Ishikawa (cell line): ENCODE data around the gene KLF1.
A peak's percentile ranks its signal among the peaks of the same experiment; 100 is the strongest.

ENCODE experiments used
- CEBPB ChIP-seq: IDR thresholded peaks from 2 replicates; pipeline ENCODE4 v1.6.1; 2012
- CREB1 ChIP-seq: IDR thresholded peaks from 2 replicates; pipeline ENCODE4 v1.6.1; 2012; ENCODE audit warnings: low read depth
- EGR1 ChIP-seq: IDR thresholded peaks from 2 replicates; pipeline ENCODE4 v1.6.1; 2012
- EP300 ChIP-seq: IDR thresholded peaks from 2 replicates; pipeline ENCODE4 v1.6.1; 2012; ENCODE audit warnings: borderline replicate concordance
- FOXM1 ChIP-seq: IDR thresholded peaks from 2 replicates; pipeline ENCODE4 v1.6.1; 2012; ENCODE audit warnings: low read depth, borderline replicate concordance
- MAX ChIP-seq: IDR thresholded peaks from 2 replicates; pipeline ENCODE4 v1.6.1; 2012
- NFIC ChIP-seq: IDR thresholded peaks from 2 replicates; pipeline ENCODE4 v1.6.1; 2012
- RAD21 ChIP-seq: IDR thresholded peaks from 2 replicates; pipeline ENCODE4 v1.6.1; 2012; ENCODE audit warnings: low read depth
- TAF1 ChIP-seq: IDR thresholded peaks from 2 replicates; pipeline ENCODE4 v1.6.1; 2012; ENCODE audit warnings: low read depth, mild to moderate bottlenecking
- TCF12 ChIP-seq: IDR thresholded peaks from 2 replicates; pipeline ENCODE4 v1.6.1; 2012; ENCODE audit warnings: low read depth
- TEAD4 ChIP-seq: IDR thresholded peaks from 2 replicates; pipeline ENCODE4 v1.6.1; 2012
- USF1 ChIP-seq: IDR thresholded peaks from 2 replicates; pipeline ENCODE4 v1.6.1; 2012
- YY1 ChIP-seq: IDR thresholded peaks from 2 replicates; pipeline ENCODE4 v1.6.1; 2012; ENCODE audit warnings: low read depth
- ZBTB7A ChIP-seq: IDR thresholded peaks from 2 replicates; pipeline ENCODE4 v1.6.1; 2012; ENCODE audit warnings: low read depth
- TF ChIP-seq, protein P1 (sequence below): IDR thresholded peaks from 2 replicates; pipeline ENCODE4 v1.6.1; 2012; ENCODE audit warnings: low read depth, mild to moderate bottlenecking

KLF1 gene

DNA sequence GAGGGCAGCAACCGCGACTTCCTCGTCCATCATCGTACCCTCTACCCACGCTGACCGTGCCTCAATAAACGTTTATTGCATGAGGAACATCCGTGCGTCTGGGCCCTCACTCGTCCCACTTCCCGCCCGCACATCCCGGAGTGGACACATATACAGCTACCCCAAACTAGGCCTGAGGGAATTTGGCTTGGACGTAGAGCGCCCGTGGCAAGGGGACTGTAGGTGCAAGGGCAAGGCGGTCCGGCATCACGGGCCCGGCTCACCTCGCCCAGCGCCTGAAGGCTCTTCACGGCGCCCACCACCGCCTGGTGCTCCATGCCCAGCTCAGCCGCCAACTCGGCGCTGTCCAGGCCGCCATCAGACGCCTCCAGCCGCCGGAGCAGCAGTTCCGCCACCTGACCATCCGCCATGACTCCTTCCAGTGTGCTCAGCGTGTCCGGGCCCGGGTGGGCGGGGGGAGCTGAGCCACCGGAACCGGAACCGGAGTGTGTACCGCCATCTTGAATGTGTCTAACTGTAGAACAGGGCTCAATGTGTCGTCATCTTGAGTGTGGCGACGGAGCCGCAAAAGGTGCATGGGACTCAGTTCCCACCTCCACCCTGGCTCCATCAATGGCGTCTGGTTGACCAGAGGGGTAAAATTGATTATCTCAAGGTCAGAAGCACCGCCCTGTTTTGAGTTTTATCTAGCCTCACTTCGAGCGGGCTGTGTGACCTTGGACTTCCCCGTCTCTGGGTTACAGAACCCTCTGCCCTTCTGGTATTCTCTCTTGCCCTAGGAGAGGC, 46.5 kb upstream of the KLF1 start, which contains the start of gene FARSA:
FARSA (minus strand) TSS at position 425 of the 786 bp plus-strand sequence; CDS start at position 410, 15 bp downstream.
- TF ChIP-seq YY1: peak; percentile 100
- TF ChIP-seq TCF12: 0 out of 2 replicates have a peak, but pooled peaks have one; percentile 26
- TF ChIP-seq, protein P1, sequence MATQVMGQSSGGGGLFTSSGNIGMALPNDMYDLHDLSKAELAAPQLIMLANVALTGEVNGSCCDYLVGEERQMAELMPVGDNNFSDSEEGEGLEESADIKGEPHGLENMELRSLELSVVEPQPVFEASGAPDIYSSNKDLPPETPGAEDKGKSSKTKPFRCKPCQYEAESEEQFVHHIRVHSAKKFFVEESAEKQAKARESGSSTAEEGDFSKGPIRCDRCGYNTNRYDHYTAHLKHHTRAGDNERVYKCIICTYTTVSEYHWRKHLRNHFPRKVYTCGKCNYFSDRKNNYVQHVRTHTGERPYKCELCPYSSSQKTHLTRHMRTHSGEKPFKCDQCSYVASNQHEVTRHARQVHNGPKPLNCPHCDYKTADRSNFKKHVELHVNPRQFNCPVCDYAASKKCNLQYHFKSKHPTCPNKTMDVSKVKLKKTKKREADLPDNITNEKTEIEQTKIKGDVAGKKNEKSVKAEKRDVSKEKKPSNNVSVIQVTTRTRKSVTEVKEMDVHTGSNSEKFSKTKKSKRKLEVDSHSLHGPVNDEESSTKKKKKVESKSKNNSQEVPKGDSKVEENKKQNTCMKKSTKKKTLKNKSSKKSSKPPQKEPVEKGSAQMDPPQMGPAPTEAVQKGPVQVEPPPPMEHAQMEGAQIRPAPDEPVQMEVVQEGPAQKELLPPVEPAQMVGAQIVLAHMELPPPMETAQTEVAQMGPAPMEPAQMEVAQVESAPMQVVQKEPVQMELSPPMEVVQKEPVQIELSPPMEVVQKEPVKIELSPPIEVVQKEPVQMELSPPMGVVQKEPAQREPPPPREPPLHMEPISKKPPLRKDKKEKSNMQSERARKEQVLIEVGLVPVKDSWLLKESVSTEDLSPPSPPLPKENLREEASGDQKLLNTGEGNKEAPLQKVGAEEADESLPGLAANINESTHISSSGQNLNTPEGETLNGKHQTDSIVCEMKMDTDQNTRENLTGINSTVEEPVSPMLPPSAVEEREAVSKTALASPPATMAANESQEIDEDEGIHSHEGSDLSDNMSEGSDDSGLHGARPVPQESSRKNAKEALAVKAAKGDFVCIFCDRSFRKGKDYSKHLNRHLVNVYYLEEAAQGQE: peak; percentile 20; the same call in 1 of the 2 replicates
- TF ChIP-seq RAD21: no peak
- TF ChIP-seq TAF1: peak; percentile 98
- peak; percentile 81 for TF ChIP-seq USF1
- no peak for TF ChIP-seq TEAD4
- TF ChIP-seq CEBPB: no peak
- no peak for TF ChIP-seq CREB1
- peak; percentile 98 for TF ChIP-seq EGR1
- peak; percentile 90 for TF ChIP-seq MAX

DNA sequence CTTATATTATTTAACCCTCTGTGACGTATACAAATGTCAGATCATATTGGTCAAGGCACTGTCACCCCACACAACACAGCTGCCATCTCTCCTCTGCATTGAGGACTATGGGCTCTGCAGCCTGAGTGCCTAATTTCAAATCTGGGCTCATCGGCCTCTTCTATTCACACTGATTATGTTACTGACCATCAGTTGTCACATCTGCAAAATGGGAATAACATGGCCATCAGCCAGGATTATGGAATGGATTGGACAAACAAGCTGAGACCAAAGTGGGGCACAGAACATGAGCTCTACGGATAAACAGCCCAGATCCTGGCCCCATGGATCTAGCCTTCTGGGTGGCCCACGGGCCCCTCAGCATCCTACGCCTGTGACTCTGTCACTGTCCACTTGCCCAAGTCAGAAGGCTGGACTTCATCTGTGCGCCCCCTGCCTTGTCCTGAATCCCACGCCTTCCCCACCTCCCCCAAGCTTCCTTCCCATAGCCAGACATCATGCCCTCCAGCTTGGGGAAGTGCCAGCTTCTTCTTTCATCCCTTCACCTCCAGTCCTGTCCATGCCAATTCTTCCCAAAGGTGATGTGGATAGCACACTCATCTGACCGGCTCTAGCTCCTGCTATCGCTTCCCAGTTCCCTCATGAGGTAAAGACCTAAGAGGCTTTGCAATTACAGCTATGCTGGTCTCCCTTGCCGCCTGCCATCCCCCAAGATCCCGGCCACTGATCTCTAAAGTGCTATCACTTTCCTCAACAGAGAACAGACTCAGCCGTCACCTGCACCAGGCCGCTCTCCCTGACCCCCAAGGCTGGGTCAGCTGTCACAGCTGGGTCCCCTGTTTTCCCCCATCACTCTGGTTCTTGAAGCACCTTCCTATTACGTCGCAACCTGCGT, 45.6 kb upstream of the KLF1 start:
- no peak for TF ChIP-seq RAD21
- no peak for TF ChIP-seq MAX
- no peak for TF ChIP-seq EGR1
- no peak for TF ChIP-seq YY1
- TF ChIP-seq CEBPB: no peak
- TF ChIP-seq NFIC: no peak
- TF ChIP-seq CREB1: no peak
- TF ChIP-seq FOXM1: no peak

GRCh38 chr19:12930002-12930645, 43.1 kb upstream of the KLF1 start:
- TF ChIP-seq, protein P1: no peak
- TF ChIP-seq TEAD4 (no peak), MAX (no peak), TCF12 (no peak), CEBPB (no peak), YY1 (no peak), NFIC (no peak), CREB1 (no peak), ZBTB7A (no peak), TAF1 (no peak), EGR1 (no peak)

GRCh38 chr19:12924621-12925310, 37.8 kb upstream of the KLF1 start:
- TF ChIP-seq CEBPB (no peak), RAD21 (no peak), TCF12 (no peak), EGR1 (no peak), CREB1 (no peak), ZBTB7A (no peak), MAX (no peak), YY1 (no peak), TEAD4 (no peak), NFIC (no peak), TAF1 (no peak), USF1 (no peak), FOXM1 (no peak), EP300 (no peak)
- TF ChIP-seq, protein P1: no peak
